Calu3 (cell line): ENCODE data around the gene KISS1. TPM values are rescaled to one million over a fixed set of nuclear protein-coding genes. Genes with fewer than 3 reads are reported as not detected.
A peak's percentile ranks its signal among the peaks of the same experiment; 100 is the strongest.

Experiments used
- BruUV-seq: library from RNA; stranded (reverse); fragments of 400-500 nt; replicated peaks from 2 replicates; lab custom pipeline; 2021; lab: Mats Ljungman, UMichigan
- CTCF ChIA-PET: fragments of 300-600 bp; sonication (Branson Sonifier 250); formaldehyde crosslinking; loops from one replicate; lab custom pipeline; 2022; ENCODE audit warnings: antibody characterized with exemption; lab: Charles Lee
- DNase-seq: peaks from one replicate; pipeline ENCODE4 v3.0.0; 2022
- H3K27ac Mint-ChIP-seq: one replicate; pipeline ENCODE4 v1.8.0; 2022; ENCODE audit warnings: mixed read lengths; ENCODE audit not compliant: unreplicated experiment
- H3K27me3 Mint-ChIP-seq: one replicate; pipeline ENCODE4 v1.8.0; 2022; ENCODE audit warnings: mixed read lengths; ENCODE audit not compliant: unreplicated experiment
- H3K36me3 Mint-ChIP-seq: one replicate; pipeline ENCODE4 v1.8.0; 2022; ENCODE audit warnings: mild to moderate bottlenecking, moderate library complexity, mixed read lengths; ENCODE audit not compliant: insufficient read depth, unreplicated experiment
- H3K4me1 Mint-ChIP-seq: one replicate; pipeline ENCODE4 v1.8.0; 2022; ENCODE audit warnings: mild to moderate bottlenecking, low read depth, mixed read lengths; ENCODE audit not compliant: unreplicated experiment
- H3K4me3 Mint-ChIP-seq: one replicate; pipeline ENCODE4 v1.8.0; 2022; ENCODE audit warnings: mild to moderate bottlenecking, low read depth, moderate library complexity, mixed read lengths; ENCODE audit not compliant: unreplicated experiment
- H3K9me3 Mint-ChIP-seq: one replicate; pipeline ENCODE4 v1.8.0; 2022; ENCODE audit warnings: low read depth, mixed read lengths; ENCODE audit not compliant: unreplicated experiment
- intact Hi-C: fragments of 100-400 bp; cut with micrococcal nuclease; formaldehyde crosslinking; loops from one replicate; pipeline ENCODE4 v1.10.0; 2022; ENCODE audit not compliant: unreplicated experiment
- total RNA-seq: library from RNA; stranded (reverse); gene quantifications from 2 replicates; pipeline ENCODE4 v1.2.3, GENCODE V29; 2022
- TF ChIP-seq, protein P1 (sequence below): fragments of 200-600 bp; IDR thresholded peaks from one replicate; pipeline ENCODE4 v1.8.0; 2022; ENCODE audit warnings: antibody characterized with exemption; ENCODE audit not compliant: unreplicated experiment

The KISS1 gene
- total RNA-seq, 1 experiment from 2014 or later, result not detected

DNA sequence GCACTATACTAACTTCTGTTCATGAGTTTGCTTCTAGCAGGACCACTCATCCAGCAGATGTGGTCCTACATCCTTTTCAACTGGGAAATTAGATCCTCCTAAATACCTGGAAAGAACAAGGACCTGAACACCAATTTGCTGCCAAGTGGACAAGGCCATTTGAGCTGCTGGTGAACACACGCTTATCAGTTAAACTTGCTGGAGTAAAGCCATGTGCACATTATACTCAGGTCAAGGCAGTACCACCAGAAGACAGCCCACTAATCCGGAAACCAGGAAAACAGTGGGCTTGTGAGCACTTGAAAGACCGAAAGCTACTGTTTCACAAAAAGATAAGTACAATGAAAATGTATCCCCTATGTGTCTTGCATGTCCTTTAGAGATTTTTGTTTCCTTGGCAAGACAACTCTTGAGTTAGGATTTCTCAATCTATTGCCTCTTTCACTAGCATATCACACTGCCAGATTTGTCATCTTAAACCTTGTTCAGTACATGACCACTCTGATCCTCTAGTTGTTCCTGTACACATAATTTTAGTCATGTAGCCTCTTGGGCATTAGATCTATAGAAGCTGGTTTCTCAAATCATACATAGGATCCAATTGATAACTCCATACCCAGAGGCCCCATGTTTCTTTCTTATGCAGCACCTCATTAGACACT, 25.7 kb downstream of the KISS1 start:
- Mint-ChIP-seq H3K27me3 (no peaks in the 10 kb centered on the region), H3K27ac (peak overlapping the region; percentile 21), H3K36me3 (peaks cover 8% of the 10 kb centered on the region), H3K9me3 (peaks cover 3% of the 10 kb centered on the region), H3K4me3 (no peak overlapping the region), H3K4me1 (no peaks in the 10 kb centered on the region)
- no peak for DNase-seq
- BruUV-seq, result no TSS peak
- TF ChIP-seq, protein P1, sequence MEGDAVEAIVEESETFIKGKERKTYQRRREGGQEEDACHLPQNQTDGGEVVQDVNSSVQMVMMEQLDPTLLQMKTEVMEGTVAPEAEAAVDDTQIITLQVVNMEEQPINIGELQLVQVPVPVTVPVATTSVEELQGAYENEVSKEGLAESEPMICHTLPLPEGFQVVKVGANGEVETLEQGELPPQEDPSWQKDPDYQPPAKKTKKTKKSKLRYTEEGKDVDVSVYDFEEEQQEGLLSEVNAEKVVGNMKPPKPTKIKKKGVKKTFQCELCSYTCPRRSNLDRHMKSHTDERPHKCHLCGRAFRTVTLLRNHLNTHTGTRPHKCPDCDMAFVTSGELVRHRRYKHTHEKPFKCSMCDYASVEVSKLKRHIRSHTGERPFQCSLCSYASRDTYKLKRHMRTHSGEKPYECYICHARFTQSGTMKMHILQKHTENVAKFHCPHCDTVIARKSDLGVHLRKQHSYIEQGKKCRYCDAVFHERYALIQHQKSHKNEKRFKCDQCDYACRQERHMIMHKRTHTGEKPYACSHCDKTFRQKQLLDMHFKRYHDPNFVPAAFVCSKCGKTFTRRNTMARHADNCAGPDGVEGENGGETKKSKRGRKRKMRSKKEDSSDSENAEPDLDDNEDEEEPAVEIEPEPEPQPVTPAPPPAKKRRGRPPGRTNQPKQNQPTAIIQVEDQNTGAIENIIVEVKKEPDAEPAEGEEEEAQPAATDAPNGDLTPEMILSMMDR, result no peak
- CTCF ChIA-PET, result interaction anchor here (3.0 kb wide), 1 partner anchor 28 kb away, joined by 12 read pairs; no protein-coding TSS in a partner anchor
- intact Hi-C loops, result no loop called here

DNA sequence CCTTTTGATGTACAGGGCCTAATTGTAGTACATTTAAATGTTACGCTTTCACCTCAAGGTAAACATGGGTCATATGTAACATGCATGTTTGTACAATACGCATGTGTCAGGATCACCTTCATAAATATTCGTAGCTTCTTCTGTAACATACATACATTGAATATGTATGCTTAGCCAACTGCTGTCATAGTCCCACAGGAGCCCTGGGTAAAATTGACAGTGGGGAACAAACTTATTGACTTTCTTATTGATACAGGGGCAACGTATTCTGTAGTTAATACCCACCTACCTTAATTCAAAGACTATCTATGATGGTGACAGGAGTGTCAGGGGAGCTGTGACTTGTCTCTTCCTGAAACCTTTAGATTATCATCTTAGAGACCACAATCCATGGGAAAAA, 26.4 kb downstream of the KISS1 start:
- Mint-ChIP-seq H3K27ac (no peak overlapping the region), H3K4me3 (no peak overlapping the region), H3K36me3 (peaks cover 8% of the 10 kb centered on the region), H3K9me3 (peaks cover 3% of the 10 kb centered on the region), H3K27me3 (no peaks in the 10 kb centered on the region), H3K4me1 (no peaks in the 10 kb centered on the region)
- no TSS peak for BruUV-seq
- CTCF ChIA-PET, result no interaction called here
- intact Hi-C loops, result no loop called here
- TF ChIP-seq, protein P1, result no peak
- DNase-seq, result no peak

DNA sequence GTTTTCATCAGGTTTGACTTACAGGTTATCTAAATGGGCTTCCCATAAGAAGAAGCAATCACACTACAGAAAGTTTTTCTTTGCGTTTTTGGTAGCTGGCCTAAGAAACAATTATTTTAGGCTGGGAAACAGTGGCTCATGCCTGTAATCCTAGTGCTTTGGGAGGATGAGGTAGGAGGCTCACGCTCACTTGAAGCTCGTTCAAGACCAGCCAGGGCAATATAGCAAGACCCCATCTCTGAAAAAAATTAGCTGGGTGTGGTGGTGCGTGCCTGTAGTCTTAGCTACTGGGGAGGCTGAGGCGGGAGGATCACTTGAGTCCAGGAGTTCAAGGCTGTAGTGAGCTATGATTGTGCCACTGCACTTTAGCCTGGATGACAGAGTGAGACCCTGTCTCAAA, 28.6 kb downstream of the KISS1 start:
- H3K4me3 Mint-ChIP-seq, result no peak overlapping the region
- peaks cover 3% of the 10 kb centered on the region for H3K9me3 Mint-ChIP-seq
- peaks cover 8% of the 10 kb centered on the region for H3K36me3 Mint-ChIP-seq
- no TSS peak for BruUV-seq
- H3K27me3 Mint-ChIP-seq, result no peaks in the 10 kb centered on the region
- no peaks in the 10 kb centered on the region for H3K4me1 Mint-ChIP-seq
- no peak overlapping the region for H3K27ac Mint-ChIP-seq
- intact Hi-C loops, result no loop called here
- DNase-seq, result no peak
- CTCF ChIA-PET, result interaction anchor here (1.9 kb wide), 1 partner anchor 31 kb away, joined by 5 read pairs; no protein-coding TSS in a partner anchor
- TF ChIP-seq, protein P1, result no peak

DNA sequence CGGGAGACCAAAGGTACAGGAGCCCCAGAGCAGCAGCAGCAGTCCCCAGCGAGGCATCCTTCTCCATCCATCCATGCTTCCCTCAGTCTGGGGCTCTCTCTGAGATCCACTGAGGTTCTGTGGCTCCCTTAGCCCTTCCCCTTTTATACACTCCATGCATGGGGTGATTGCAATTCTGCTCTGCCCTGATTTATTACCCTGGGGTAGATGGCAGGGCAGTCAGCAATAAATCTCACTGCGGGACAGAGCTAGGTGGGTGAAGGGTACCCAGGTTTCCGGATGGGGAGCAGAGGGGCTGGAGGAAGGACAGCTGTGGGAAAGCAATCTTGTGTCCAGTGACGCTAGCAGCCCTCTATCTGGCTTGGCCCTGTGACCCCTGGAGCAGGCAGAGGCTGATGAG, 30.1 kb downstream of the KISS1 start, which contains the start of gene REN:
Gene REN, minus strand, starts transcription at position 119 of the 400 bp plus-strand sequence. Its CDS starts 44 bp downstream, at position 75.
- no peak for DNase-seq
- CTCF ChIA-PET, result interaction anchor here (0.6 kb wide), 2 partner anchors 108 to 327 kb away, joined by 3 to 4 read pairs; no protein-coding TSS in a partner anchor
- intact Hi-C loops, result no loop called here
- peaks cover 3% of the 10 kb centered on the region for H3K9me3 Mint-ChIP-seq
- no peaks in the 10 kb centered on the region for H3K4me1 Mint-ChIP-seq
- no TSS peak for BruUV-seq
- H3K36me3 Mint-ChIP-seq, result no peaks in the 10 kb centered on the region
- TF ChIP-seq, protein P1, result no peak
- H3K4me3 Mint-ChIP-seq, result no peak within 1 kb of the TSS
- no peak within 1 kb of the TSS for H3K27ac Mint-ChIP-seq
- no peaks in the 10 kb centered on the region for H3K27me3 Mint-ChIP-seq
